Panc1 (cell line): ENCODE results near the gene CAND2. TPM values are rescaled to one million over a fixed set of nuclear protein-coding genes. Genes with fewer than 3 reads are reported as not detected.

Experiments used
- ATAC-seq: fragments of 200-7000 bp; cut with Tn5 transposase; 2 replicates; pipeline ENCODE4 v1.9.1; 2020; ENCODE audit warnings: mild to moderate bottlenecking, moderate library complexity
- BruUV-seq: library from RNA; stranded (reverse); fragments of 400-500 nt; replicated peaks from 2 replicates; lab custom pipeline; 2021; lab: Mats Ljungman, UMichigan
- CTCF ChIA-PET: fragments of 300-600 bp; sonication (Branson Sonifier 250); formaldehyde crosslinking; loops from one replicate; lab custom pipeline; 2022; ENCODE audit warnings: antibody characterized with exemption; lab: Charles Lee
- POLR2A ChIA-PET: fragments of 300-600 bp; sonication (Branson Sonifier 250); formaldehyde crosslinking; loops from one replicate; lab custom pipeline; 2022; ENCODE audit warnings: antibody characterized with exemption; lab: Charles Lee
- DNase-seq: peaks from one replicate; pipeline ENCODE4 v3.0.0-alpha.2; 2010; ENCODE audit warnings: low read depth, low spot score
- H3K27ac ChIP-seq: 2 replicates; pipeline ENCODE4 v1.5.1; 2011; ENCODE audit warnings: mild to moderate bottlenecking, low read length, inconsistent platforms
- H3K27me3 ChIP-seq: fragments of 200-500 bp; sonication (Bioruptor generic); 2 replicates; pipeline ENCODE4 v1.6.0; 2014; ENCODE audit warnings: low read length, inconsistent platforms; ENCODE audit not compliant: control insufficient read depth, insufficient read depth
- H3K36me3 ChIP-seq: fragments of 200-500 bp; sonication (Bioruptor generic); 2 replicates; pipeline ENCODE4 v1.5.1; 2014; ENCODE audit warnings: inconsistent platforms, mild to moderate bottlenecking, low read length, moderate library complexity; ENCODE audit not compliant: control insufficient read depth, insufficient read depth
- H3K4me1 ChIP-seq: 2 replicates; pipeline ENCODE4 v1.5.1; 2011; ENCODE audit warnings: inconsistent platforms, mild to moderate bottlenecking, low read length, moderate library complexity; ENCODE audit not compliant: control insufficient read depth, insufficient read depth
- H3K4me3 ChIP-seq, 2 experiments: 2 replicates each; pipeline ENCODE4 v1.5.1; 2011 to 2012; ENCODE audit warnings: low read depth in 2 of 2, low read length in 2 of 2, mild to moderate bottlenecking in 2 of 2, inconsistent platforms in 1 of 2, moderate library complexity in 1 of 2
- H3K9me3 ChIP-seq: fragments of 200-500 bp; sonication (Bioruptor generic); 2 replicates; pipeline ENCODE4 v1.5.1; 2014; ENCODE audit warnings: low read depth, mild to moderate bottlenecking, inconsistent platforms, low read length, moderate library complexity; ENCODE audit not compliant: control insufficient read depth, insufficient read depth
- POLR2AphosphoS5 ChIP-seq: IDR thresholded peaks from 2 replicates; pipeline ENCODE4 v1.6.1; 2012; ENCODE audit warnings: mild to moderate bottlenecking, low read depth, low read length, moderate library complexity
- SIN3A ChIP-seq: IDR thresholded peaks from 2 replicates; pipeline ENCODE4 v1.6.1; 2012; ENCODE audit warnings: low read depth, mild to moderate bottlenecking, low read length, moderate library complexity, borderline replicate concordance; ENCODE audit not compliant: insufficient read depth
- TCF7L2 ChIP-seq: IDR thresholded peaks from 2 replicates; pipeline ENCODE4 v1.6.1; 2011; ENCODE audit warnings: mild to moderate bottlenecking, low read depth, low read length, inconsistent platforms
- in situ Hi-C: cut with HindIII; loops from 2 replicates; pipeline ENCODE4 v1.10.0; 2016; ENCODE audit warnings: low sequenced_read_pairs, low pct_unique_long_range_greater_than_20kb
- intact Hi-C: fragments of 100-400 bp; cut with micrococcal nuclease; formaldehyde crosslinking; loops from one replicate; pipeline ENCODE4 v1.10.0; 2022; ENCODE audit not compliant: unreplicated experiment
- total RNA-seq: library from RNA; stranded (reverse); gene quantifications from one replicate; pipeline ENCODE4 v1.2.1, GENCODE V29; 2021; ENCODE audit not compliant: unreplicated experiment
- TF ChIP-seq, protein P1 (sequence below), 2 experiments: IDR thresholded peaks; 2 replicates each; pipeline ENCODE4 v1.6.1; 2011 to 2012; ENCODE audit warnings: low read depth in 2 of 2, control low read depth in 1 of 2, low read length in 1 of 2, mild to moderate bottlenecking in 1 of 2, moderate library complexity in 1 of 2; ENCODE audit not compliant: insufficient read depth in 1 of 2
- TF ChIP-seq, protein P2 (sequence below): fragments of 450-650 bp; IDR thresholded peaks from 2 replicates; pipeline ENCODE4 v1.5.1; 2017; ENCODE audit warnings: mild to moderate bottlenecking

Gene CAND2
- total RNA-seq, 1 experiment from 2014 or later, result 0.13 TPM

GRCh38 chr3:12825156-12825555 lies 28.7 kb downstream of the CAND2 start:
- intact Hi-C loops, result no loop called here
- H3K36me3 ChIP-seq, result no peaks in the 10 kb centered on the region
- no TSS peak for BruUV-seq
- ChIA-PET POLR2A (interaction anchor here (0.6 kb wide), 1 partner anchor 13 kb away, joined by 6 read pairs; no protein-coding TSS in a partner anchor), CTCF (no interaction called here)
- TF ChIP-seq, protein P1, sequence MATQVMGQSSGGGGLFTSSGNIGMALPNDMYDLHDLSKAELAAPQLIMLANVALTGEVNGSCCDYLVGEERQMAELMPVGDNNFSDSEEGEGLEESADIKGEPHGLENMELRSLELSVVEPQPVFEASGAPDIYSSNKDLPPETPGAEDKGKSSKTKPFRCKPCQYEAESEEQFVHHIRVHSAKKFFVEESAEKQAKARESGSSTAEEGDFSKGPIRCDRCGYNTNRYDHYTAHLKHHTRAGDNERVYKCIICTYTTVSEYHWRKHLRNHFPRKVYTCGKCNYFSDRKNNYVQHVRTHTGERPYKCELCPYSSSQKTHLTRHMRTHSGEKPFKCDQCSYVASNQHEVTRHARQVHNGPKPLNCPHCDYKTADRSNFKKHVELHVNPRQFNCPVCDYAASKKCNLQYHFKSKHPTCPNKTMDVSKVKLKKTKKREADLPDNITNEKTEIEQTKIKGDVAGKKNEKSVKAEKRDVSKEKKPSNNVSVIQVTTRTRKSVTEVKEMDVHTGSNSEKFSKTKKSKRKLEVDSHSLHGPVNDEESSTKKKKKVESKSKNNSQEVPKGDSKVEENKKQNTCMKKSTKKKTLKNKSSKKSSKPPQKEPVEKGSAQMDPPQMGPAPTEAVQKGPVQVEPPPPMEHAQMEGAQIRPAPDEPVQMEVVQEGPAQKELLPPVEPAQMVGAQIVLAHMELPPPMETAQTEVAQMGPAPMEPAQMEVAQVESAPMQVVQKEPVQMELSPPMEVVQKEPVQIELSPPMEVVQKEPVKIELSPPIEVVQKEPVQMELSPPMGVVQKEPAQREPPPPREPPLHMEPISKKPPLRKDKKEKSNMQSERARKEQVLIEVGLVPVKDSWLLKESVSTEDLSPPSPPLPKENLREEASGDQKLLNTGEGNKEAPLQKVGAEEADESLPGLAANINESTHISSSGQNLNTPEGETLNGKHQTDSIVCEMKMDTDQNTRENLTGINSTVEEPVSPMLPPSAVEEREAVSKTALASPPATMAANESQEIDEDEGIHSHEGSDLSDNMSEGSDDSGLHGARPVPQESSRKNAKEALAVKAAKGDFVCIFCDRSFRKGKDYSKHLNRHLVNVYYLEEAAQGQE (IDR thresholded peaks at IDR 0.05; ENCODE audit: insufficient read depth in 1 of 2, low read depth in 2 of 2, low read length in 1 of 2), result no peak
- TF ChIP-seq TCF7L2 (no peak), SIN3A (no peak), POLR2AphosphoS5 (no peak)
- TF ChIP-seq, protein P2, sequence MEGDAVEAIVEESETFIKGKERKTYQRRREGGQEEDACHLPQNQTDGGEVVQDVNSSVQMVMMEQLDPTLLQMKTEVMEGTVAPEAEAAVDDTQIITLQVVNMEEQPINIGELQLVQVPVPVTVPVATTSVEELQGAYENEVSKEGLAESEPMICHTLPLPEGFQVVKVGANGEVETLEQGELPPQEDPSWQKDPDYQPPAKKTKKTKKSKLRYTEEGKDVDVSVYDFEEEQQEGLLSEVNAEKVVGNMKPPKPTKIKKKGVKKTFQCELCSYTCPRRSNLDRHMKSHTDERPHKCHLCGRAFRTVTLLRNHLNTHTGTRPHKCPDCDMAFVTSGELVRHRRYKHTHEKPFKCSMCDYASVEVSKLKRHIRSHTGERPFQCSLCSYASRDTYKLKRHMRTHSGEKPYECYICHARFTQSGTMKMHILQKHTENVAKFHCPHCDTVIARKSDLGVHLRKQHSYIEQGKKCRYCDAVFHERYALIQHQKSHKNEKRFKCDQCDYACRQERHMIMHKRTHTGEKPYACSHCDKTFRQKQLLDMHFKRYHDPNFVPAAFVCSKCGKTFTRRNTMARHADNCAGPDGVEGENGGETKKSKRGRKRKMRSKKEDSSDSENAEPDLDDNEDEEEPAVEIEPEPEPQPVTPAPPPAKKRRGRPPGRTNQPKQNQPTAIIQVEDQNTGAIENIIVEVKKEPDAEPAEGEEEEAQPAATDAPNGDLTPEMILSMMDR, result no peak
- no peak overlapping the region for H3K27ac ChIP-seq
- DNase-seq (no peak), ATAC-seq (no peak)
- no peaks in the 10 kb centered on the region for H3K4me1 ChIP-seq
- in situ Hi-C loops, result no loop called here
- H3K4me3 ChIP-seq, result no peak overlapping the region
- no peaks in the 10 kb centered on the region for H3K27me3 ChIP-seq
- no peaks in the 10 kb centered on the region for H3K9me3 ChIP-seq

DNA sequence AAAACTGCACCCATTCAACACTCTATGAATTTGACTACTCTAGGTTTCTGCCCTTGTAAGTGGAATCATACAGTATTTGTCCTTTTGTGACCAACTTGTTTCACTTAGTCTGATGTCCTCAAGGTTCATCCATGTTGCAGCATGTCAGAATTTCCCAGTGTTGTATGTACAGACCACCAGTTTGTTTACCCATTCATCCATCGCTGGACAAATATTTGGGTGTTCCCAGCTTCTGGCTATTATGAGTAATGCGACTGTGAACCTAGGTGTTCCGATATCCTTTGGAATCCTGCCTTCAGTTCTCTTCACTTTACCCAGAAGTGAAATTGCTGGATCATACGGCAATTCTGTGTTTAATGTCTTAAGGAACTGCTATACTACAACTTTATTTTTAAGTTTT lies 32.3 kb downstream of the CAND2 start:
- TF ChIP-seq SIN3A (no peak), TCF7L2 (no peak), POLR2AphosphoS5 (no peak)
- TF ChIP-seq, protein P2, result no peak
- TF ChIP-seq, protein P1 (IDR thresholded peaks at IDR 0.05; ENCODE audit: insufficient read depth in 1 of 2, low read depth in 2 of 2, low read length in 1 of 2), result no peak
- no peak overlapping the region for H3K27ac ChIP-seq

More for the DNA sequence above, 32.3 kb downstream of the CAND2 start:
- no TSS peak for BruUV-seq
- Histone ChIP-seq H3K36me3 (0 out of 2 replicates have a peak, but pooled peaks cover 2% of the 10 kb centered on the region), H3K9me3 (no peaks in the 10 kb centered on the region), H3K4me3 (no peak overlapping the region), H3K4me1 (no peaks in the 10 kb centered on the region), H3K27me3 (no peaks in the 10 kb centered on the region)
- CTCF ChIA-PET, result no interaction called here
- ATAC-seq (no peak), DNase-seq (no peak)
- intact Hi-C loops (no loop called here), in situ Hi-C loops (no loop called here)
- POLR2A ChIA-PET, result no interaction called here
